Left ventricle myocardium inferior (tissue), 1 donor: ENCODE results near the gene KCTD12. TPM values are rescaled to one million over a fixed set of nuclear protein-coding genes. Genes with fewer than 3 reads are reported as not detected.
A peak's percentile ranks its signal among the peaks of the same experiment; 100 is the strongest.

Experiments used
- DNase-seq: peaks from one replicate; pipeline ENCODE4 v3.0.0-alpha.2; 2020
- H3K27ac ChIP-seq: fragments of 200-600 bp; replicated peaks from 2 replicates; pipeline ENCODE4 v1.8.0; 2021
- H3K27me3 ChIP-seq: fragments of 200-600 bp; 2 replicates; pipeline ENCODE4 v1.8.0; 2021; ENCODE audit warnings: low read depth
- H3K36me3 ChIP-seq: fragments of 200-600 bp; 2 replicates; pipeline ENCODE4 v1.8.0; 2021
- H3K4me1 ChIP-seq: fragments of 200-600 bp; 2 replicates; pipeline ENCODE4 v1.8.0; 2021
- H3K4me3 ChIP-seq: fragments of 200-600 bp; 2 replicates; pipeline ENCODE4 v1.8.0; 2021; ENCODE audit warnings: mild to moderate bottlenecking, moderate library complexity
- H3K9me3 ChIP-seq: fragments of 200-600 bp; replicated peaks from 2 replicates; pipeline ENCODE4 v1.8.0; 2021
- intact Hi-C: fragments of 100-400 bp; cut with micrococcal nuclease; formaldehyde crosslinking; loops from one replicate; pipeline ENCODE4 v1.11.0; 2022
- total RNA-seq: library from RNA; stranded (reverse); fragmentation: NEBNext Ultra II Directional; extraction: Animal tissue kit (Norgen Biotek cat#: 25700); gene quantifications from one replicate; pipeline ENCODE4 v1.2.1, GENCODE V29; 2021
- TF ChIP-seq, protein P1 (sequence below): fragments of 200-600 bp; IDR thresholded peaks from 2 replicates; pipeline ENCODE4 v1.8.0; 2021; ENCODE audit warnings: antibody characterized with exemption, mild to moderate bottlenecking, borderline replicate concordance
- donor health status: DM: no; HTN: yes; CAD: no; lungs with severe emphysema.

Gene KCTD12
- total RNA-seq, 1 donor from 2014 or later: 37.2 TPM

GRCh38 chr13:76887076-76887563 lies 915 bp upstream of the KCTD12 start:
- Histone ChIP-seq H3K4me3 (peak overlapping the region; percentile 94), H3K4me1 (peaks cover 49% of the 10 kb centered on the region), H3K27ac (peak overlapping the region; percentile 89), H3K9me3 (no peaks in the 10 kb centered on the region), H3K27me3 (no peaks in the 10 kb centered on the region), H3K36me3 (no peaks in the 10 kb centered on the region)
- DNase-seq: peak; percentile 16
- TF ChIP-seq, protein P1, sequence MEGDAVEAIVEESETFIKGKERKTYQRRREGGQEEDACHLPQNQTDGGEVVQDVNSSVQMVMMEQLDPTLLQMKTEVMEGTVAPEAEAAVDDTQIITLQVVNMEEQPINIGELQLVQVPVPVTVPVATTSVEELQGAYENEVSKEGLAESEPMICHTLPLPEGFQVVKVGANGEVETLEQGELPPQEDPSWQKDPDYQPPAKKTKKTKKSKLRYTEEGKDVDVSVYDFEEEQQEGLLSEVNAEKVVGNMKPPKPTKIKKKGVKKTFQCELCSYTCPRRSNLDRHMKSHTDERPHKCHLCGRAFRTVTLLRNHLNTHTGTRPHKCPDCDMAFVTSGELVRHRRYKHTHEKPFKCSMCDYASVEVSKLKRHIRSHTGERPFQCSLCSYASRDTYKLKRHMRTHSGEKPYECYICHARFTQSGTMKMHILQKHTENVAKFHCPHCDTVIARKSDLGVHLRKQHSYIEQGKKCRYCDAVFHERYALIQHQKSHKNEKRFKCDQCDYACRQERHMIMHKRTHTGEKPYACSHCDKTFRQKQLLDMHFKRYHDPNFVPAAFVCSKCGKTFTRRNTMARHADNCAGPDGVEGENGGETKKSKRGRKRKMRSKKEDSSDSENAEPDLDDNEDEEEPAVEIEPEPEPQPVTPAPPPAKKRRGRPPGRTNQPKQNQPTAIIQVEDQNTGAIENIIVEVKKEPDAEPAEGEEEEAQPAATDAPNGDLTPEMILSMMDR: no peak
- intact Hi-C loops: loop anchor here (10.0 kb wide), 1 partner anchor 62 kb away; no protein-coding TSS in a partner anchor

- Histone ChIP-seq H3K27me3 (no peaks in the 10 kb centered on the region), H3K4me3 (peak overlapping the region; percentile 94), H3K9me3 (no peaks in the 10 kb centered on the region), H3K36me3 (no peaks in the 10 kb centered on the region), H3K27ac (peak overlapping the region; percentile 89), H3K4me1 (peaks cover 57% of the 10 kb centered on the region)
- no peak for DNase-seq
- TF ChIP-seq, protein P1: no peak
- intact Hi-C loops: loop anchor here (10.0 kb wide), 1 partner anchor 61 kb away; no protein-coding TSS in a partner anchor
Observed at GRCh38 chr13:76886005-76886291, 257 bp downstream of the KCTD12 start.

DNA sequence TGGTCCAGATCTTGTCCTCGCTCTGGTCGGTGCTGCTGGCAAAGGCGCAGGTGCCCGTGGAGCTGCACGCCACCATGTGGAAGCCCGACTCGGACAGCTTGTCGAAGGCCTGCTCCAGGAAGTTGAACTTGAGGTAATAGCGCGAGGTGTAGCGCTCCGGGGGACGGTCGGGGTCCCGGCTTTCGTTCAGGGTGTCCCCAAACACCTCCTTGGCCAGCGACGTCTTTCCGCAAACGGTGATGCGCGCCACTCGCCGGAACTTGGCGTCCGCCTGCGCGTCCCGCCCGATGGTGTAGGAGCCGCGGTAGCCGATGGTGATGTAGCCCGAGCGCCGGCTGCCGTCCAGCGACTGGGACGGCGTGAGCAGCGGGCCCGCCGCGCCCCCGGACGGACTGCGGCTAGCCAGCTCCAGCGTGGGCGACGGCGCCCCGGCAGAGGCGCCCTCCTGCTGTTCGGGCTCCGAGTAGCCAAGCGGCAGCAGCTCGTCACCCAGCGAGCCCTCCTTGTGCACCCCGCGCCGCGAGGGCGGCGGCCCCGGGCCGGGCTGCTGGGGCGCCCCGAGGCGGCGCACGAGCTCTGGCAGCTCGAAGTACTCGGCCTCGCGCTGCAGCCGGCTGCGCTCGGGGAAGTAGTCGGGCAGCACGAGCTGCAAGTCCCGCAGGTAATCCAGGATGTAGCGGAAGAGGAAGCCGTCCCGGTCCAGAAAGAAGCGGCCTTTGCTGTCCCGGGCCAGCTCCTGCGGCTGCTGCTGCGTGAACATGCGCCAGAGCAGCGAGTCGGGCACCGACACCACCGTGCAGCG lies 801 bp downstream of the KCTD12 start:
- intact Hi-C loops: loop anchor here (10.0 kb wide), 1 partner anchor 61 kb away; no protein-coding TSS in a partner anchor
- Histone ChIP-seq H3K36me3 (no peaks in the 10 kb centered on the region), H3K27me3 (no peaks in the 10 kb centered on the region), H3K4me1 (peaks cover 63% of the 10 kb centered on the region), H3K9me3 (no peaks in the 10 kb centered on the region), H3K4me3 (peak overlapping the region; percentile 94), H3K27ac (peak overlapping the region; percentile 89)
- TF ChIP-seq, protein P1: peak; percentile 59
- peak; percentile 81 for DNase-seq

GRCh38 chr13:76884907-76885202 lies 1.4 kb downstream of the KCTD12 start:
- H3K36me3 ChIP-seq: no peaks in the 10 kb centered on the region
- DNase-seq: no peak
- TF ChIP-seq, protein P1: no peak
- H3K4me1 ChIP-seq: peaks cover 68% of the 10 kb centered on the region
- no peaks in the 10 kb centered on the region for H3K9me3 ChIP-seq
- no peaks in the 10 kb centered on the region for H3K27me3 ChIP-seq
- intact Hi-C loops: loop anchor here (5.0 to 10.0 kb wide), 2 partner anchors 60 to 218 kb away; no protein-coding TSS in a partner anchor
- H3K4me3 ChIP-seq: peak overlapping the region; percentile 94
- H3K27ac ChIP-seq: peak overlapping the region; percentile 89

DNA sequence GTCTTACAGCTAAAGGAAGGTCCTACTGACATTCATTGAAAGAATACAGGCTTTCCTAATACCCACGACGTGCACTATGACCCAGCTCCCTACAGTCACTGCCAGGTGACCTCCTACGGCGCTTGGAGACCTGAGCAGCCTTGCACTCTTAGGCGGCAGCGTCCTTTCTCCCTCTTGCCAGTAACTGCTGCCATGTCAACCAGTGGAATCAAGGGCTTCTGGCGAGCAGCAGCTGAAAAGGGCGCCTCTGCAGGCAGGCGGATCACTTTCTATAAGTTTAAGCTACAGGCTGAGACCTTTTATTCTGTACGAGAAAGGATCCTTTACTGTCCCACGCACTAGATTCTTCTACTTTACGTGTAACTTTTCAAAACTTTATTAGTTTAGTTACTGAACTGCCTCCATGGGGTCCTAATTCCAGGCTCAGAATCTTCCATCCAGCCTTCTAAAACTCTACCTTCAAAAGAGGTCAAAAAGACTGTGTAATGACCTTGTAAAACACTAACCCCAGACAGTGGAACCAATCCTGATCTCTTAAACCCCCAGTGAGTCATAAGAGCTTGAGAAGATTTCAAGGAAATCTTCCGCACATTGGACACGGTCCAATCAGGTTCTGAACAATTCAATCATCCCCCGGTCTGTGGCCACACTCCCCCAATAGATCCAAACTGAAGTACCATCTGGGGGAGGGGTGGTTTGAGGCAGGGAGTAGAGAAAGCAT lies 1.9 kb downstream of the KCTD12 start:
- peak overlapping the region; percentile 89 for H3K27ac ChIP-seq
- H3K4me3 ChIP-seq: peak overlapping the region; percentile 94
- intact Hi-C loops: loop anchor here (5.0 to 10.0 kb wide), 2 partner anchors 60 to 217 kb away; no protein-coding TSS in a partner anchor
- TF ChIP-seq, protein P1: peak; percentile 45
- no peaks in the 10 kb centered on the region for H3K36me3 ChIP-seq
- H3K4me1 ChIP-seq: peaks cover 70% of the 10 kb centered on the region
- peak; percentile 27 for DNase-seq
- H3K27me3 ChIP-seq: no peaks in the 10 kb centered on the region
- no peaks in the 10 kb centered on the region for H3K9me3 ChIP-seq
